Right renal cortex interstitium (tissue), 3 donors: ENCODE measurements around the gene AAGAB. TPM values are rescaled to one million over a fixed set of nuclear protein-coding genes. Genes with fewer than 3 reads are reported as not detected.
"Not testable (repeated sequence)": the region's sequence is repeated elsewhere in the genome, so short reads cannot be mapped to it uniquely, and the experiment has no call there.

Experiments
- DNase-seq, 3 donors: peaks; one replicate each; pipeline ENCODE4 v3.0.0-alpha.2; 2013; ENCODE audit warnings: low read depth in 3 of 3, low spot score in 2 of 3
- polyA plus RNA-seq, 3 donors: library from polyadenylated mRNA; unstranded; fragments of 120-200 nt; gene quantifications; one replicate each; pipeline ENCODE4 v1.2.1, GENCODE V29; 2013; ENCODE audit not compliant: insufficient read length in 3 of 3

The AAGAB gene
- polyA plus RNA-seq, 3 donors = 62.8 to 72.1 (median 63.3) TPM

- peak in 2 of 3 donors; percentile 19 to 36 for DNase-seq
These were observed 768 bp downstream of the AAGAB start for GRCh38 chr15:67253549-67254237.

- DNase-seq = no peak
These were observed 1.4 kb downstream of the AAGAB start for GRCh38 chr15:67253101-67253500.

GRCh38 chr15:67251318-67251717 is 3.1 kb downstream of the AAGAB start:
- DNase-seq = no peak

DNA sequence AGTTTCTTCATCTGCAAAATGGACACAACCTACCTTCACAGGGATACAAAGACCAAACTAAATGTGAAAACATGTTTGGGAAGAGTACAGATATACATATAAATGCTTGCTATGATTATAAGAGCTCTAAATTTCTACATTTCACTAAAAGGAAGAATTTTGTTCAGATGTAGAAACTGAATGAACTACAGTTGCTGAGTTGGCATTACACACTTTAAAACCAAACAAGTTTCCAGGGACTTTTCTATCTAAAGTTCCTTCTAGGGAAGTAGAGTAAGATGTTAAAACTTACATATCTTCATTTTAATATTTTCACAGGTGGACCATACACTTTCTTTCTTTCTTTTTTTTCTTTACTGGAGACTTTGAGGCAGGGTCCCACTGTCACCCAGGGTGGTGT is 4.6 kb downstream of the AAGAB start:
- DNase-seq = no peak

DNA sequence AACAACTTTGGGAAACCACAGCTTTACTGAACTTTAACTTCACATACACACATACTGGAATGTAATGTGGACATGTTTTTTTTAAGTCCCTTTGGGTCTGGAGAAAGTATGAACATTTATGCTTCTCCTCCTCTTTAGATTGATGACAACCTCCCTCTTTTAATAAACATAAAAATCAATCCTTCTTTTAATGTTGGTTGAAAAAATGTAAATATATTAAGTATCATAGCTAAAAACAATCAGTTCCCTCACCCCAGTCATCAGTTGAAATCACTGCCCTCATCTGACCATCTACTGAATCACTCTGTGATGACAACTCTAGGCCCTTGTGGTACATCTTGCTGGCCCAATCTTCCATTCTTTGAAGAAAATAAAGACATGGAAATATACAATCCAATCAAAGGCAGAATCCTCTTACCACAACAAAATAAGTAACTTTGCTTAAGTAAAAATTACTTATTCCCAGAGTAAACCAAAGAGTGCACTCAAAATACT is 6.4 kb downstream of the AAGAB start:
- DNase-seq = no peak

GRCh38 chr15:67246606-67247005 is 7.9 kb downstream of the AAGAB start:
- not testable (repeated sequence) for DNase-seq

- no peak for DNase-seq
These were observed 9.4 kb downstream of the AAGAB start for GRCh38 chr15:67244971-67245478.

GRCh38 chr15:67242708-67243111 is 11.8 kb downstream of the AAGAB start:
- no peak for DNase-seq

GRCh38 chr15:67241132-67241855 is 13.2 kb downstream of the AAGAB start:
- no peak for DNase-seq

- no peak for DNase-seq
These were observed 14.0 kb downstream of the AAGAB start for GRCh38 chr15:67240235-67241131.

GRCh38 chr15:67232591-67232990 is 21.9 kb downstream of the AAGAB start:
- DNase-seq = no peak

- DNase-seq = no peak
These were observed 24.0 kb downstream of the AAGAB start for GRCh38 chr15:67230504-67230903.

GRCh38 chr15:67228286-67228685 is 26.2 kb downstream of the AAGAB start:
- DNase-seq = no peak

GRCh38 chr15:67227846-67228245 is 26.6 kb downstream of the AAGAB start:
- no peak for DNase-seq

- DNase-seq = no peak
These were observed 27.0 kb downstream of the AAGAB start for GRCh38 chr15:67227431-67227830.

- no peak for DNase-seq
These were observed 29.1 kb downstream of the AAGAB start for GRCh38 chr15:67225336-67225735.

DNA sequence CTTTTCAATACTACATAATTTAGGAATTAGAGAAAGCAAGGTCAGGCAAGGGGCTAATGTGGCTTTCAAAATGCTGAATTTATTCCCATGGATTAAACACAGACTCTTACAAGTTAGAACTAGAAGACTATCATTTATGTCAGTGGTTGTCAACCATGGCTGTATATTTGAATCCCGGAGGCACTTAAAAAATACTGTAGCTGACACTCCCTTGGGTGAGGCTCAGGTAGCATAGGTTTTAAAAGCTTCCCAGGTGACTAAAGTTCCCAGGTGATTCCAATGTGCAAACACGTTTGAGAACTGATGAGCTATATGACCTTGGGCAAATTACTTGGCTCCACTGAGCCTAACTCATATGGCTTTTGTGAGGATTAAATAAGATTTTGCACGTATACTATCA is 29.6 kb downstream of the AAGAB start:
- no peak for DNase-seq

DNA sequence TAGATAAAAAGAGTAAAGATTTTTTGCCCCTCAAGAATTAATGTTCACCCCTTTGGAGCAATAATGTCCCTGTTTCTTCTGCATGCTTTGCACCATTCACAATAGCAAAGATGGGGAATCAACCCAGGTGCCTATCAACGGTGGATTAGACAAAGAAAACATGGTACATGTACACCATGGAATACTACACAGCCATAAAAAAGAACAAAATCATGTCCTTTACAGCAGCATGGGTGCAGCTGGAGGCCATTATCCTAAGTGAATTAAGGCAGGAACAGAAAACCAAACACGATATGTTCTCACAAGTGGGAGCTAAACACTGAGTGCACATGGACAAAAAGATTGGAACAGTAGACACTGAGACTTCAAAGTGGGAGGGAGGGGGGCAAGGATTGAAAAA is 35.2 kb downstream of the AAGAB start:
- no peak for DNase-seq

DNA sequence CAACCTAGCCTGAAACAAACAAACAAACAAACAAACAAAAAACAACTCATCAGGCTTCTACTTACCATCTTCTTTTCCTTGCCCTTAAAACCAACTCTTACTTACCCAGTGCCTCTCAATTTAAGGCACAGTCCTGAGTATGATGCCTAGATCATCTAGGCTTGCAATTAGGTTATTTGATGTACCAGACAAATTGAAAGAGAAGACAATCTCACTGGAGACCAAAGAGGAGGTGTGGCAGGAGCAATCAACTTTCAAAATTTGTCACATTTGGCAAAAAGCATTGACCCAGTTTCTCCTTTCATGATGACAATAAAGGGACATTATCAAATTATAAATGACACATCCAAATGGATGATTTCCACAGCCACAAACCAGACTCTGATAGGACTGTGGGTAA is 36.0 kb downstream of the AAGAB start:
- DNase-seq = no peak

GRCh38 chr15:67216859-67217258 is 37.6 kb downstream of the AAGAB start:
- no peak for DNase-seq

DNA sequence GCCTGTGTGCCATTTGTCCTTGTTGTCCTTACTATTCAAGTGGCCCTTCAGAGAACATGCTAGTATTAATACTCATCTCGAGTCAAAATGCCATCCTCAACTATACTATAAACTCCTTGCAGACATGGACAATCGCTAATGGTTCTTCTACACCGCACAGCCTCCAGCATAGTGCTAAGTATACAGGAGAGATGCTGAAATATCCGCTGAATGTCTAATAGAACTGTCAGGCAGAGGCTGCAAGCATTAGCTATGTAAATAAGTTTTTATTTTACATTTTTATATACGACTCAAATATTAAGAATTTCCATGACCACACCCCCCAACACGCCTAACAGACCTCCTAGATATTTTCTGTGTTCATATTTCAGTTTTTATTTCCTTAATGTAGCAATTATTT is 39.4 kb downstream of the AAGAB start:
- DNase-seq = no peak
